GM19467 (cell line): Measurements from ENCODE around the gene FAM114A1.

Experiments used
- ATAC-seq: cut with Tn5 transposase; IDR thresholded peaks from one replicate; pipeline ENCODE4 v1.9.1; 2021; ENCODE audit warnings: mild to moderate bottlenecking, moderate library complexity; ENCODE audit not compliant: unreplicated experiment

The FAM114A1 gene

DNA sequence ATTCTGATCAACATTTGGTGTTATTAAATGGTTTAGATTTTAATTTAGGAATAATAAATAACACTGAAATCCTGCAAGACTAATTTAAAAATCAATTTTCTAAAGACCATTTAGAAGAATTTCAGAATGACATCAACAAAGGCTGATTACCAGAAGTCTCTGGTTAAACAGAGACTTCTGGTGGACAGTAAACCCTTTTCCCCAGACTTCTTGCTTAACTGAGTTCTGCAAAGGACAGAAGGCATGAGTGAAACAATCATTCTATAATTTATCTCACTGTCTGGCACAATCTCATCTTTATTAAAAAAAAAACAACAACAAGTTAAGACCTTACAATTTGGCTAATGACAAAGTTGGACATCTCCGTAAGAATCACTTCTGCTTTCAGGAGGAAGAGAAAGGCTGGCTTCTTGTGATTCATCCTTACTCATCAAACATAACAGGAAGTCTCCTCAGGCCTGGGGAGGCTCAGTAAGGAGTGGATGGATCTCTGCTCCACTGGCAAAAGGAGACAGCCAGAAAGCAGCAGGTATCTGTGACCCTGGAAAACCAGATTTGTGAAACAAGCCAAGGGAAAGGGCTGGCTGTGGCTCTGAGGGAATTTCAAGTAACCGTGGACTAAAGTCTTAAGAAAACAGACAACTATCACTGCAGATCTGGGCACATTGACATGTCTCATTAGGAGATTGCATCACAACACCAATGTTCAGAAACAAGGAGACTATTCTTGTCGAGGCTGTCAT is 10.1 kb upstream of the FAM114A1 start:
- ATAC-seq, result peak; percentile 45

GRCh38 chr4:38858097-38858420 is 9.5 kb upstream of the FAM114A1 start:
- ATAC-seq, result no peak

GRCh38 chr4:38859501-38859900 is 8.1 kb upstream of the FAM114A1 start:
- ATAC-seq, result no peak

- peak; percentile 55 for ATAC-seq
These were observed 6.7 kb upstream of the FAM114A1 start for GRCh38 chr4:38860788-38861424.

GRCh38 chr4:38861791-38862190 is 5.8 kb upstream of the FAM114A1 start:
- ATAC-seq, result no peak

GRCh38 chr4:38865445-38865844 is 2.2 kb upstream of the FAM114A1 start:
- ATAC-seq, result no peak

DNA sequence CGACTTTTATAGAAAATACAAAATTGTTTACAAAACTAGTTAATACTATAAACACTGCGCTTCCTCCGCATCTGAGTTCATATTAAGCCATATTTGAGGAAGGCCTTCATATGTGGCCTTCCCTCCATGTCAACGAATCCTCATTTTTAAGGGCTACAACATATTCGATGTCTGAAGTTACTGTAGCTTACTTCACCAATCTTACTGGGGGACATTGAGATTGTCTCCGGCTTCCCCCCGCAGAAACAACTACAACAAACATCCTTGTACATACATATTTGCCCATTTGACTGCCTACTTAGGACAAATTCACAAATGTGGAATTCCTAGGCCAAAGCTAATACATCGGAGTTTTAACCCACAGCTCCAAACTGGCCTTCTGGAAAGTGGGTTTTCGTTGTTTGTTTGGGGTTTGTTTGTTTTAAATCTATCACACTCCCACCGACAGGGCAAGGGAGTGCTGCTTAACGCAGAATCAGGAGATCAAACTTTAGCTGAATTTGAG is 581 bp upstream of the FAM114A1 start:
- no peak for ATAC-seq

GRCh38 chr4:38868059-38868960 is 704 bp downstream of the FAM114A1 start:
- no peak for ATAC-seq

- no peak for ATAC-seq
These were observed 1.9 kb downstream of the FAM114A1 start for GRCh38 chr4:38869511-38869910.

DNA sequence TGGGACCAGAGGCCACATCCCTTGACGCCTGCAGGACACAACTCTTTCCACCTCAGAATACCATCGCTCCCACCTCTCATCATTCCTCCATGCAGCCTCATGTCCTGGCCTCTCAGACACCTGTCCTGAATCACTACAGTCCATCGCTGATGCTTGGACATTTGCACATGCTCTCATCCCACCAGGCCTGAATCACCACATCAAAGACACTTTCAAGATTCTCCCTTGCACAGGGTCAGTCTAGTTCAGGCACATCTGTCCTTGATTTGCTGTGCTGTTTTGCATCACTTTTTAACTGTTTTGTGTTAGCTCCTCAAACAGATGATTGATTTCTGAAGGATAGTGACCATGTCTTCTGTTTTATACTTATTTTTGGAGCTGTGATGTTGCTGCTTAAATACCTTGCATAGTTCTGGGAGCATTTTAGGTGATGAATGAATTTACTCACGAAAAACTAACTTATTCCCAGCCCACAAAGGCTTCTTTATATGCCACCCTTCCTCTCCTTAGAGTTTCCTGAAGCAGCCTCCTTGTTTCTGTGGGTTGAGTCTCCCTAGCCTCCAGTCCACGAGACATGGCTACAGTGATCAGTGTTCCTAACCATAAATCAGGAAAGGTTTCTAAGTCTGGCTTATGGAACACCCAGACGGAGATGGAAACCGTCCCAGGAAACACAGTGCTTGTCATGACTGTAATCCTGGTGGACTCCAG is 2.6 kb downstream of the FAM114A1 start:
- no peak for ATAC-seq

- no peak for ATAC-seq
These were observed 4.0 kb downstream of the FAM114A1 start for GRCh38 chr4:38871593-38871992.

GRCh38 chr4:38872620-38873019 is 5.0 kb downstream of the FAM114A1 start:
- no peak for ATAC-seq

DNA sequence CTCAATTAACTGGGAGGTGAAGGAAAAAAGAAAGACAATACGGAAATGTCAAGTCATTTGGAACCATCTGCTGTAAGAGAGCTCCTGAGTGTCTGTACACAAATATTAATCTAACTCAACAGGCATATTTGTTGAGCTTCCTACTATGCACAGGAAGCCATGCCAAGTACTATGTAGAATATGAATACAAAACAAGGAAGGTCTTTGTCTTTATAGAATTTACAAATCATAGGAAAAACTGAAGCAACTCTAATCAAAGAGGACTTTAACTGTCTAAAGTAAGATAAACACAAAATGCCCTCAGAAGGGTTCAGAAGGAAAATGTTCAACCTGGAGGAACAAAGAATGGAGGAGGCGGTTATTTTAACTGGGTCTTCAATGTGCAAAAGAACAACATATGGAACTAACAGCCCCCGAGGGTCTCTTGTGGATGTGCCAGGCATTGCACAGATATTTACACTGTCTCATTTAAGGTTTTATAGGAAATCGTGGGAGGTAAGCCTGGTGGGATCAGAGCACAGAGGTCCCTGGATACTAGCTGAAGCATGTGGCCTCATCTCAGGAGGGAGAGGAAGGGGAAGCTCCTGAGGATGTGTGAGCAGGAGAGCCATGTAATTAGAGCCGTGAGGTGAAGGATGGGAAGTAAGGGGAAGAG is 5.8 kb downstream of the FAM114A1 start:
- ATAC-seq, result no peak

GRCh38 chr4:38876636-38877035 is 9.0 kb downstream of the FAM114A1 start:
- no peak for ATAC-seq

GRCh38 chr4:38884254-38884653 is 16.6 kb downstream of the FAM114A1 start:
- ATAC-seq, result no peak

DNA sequence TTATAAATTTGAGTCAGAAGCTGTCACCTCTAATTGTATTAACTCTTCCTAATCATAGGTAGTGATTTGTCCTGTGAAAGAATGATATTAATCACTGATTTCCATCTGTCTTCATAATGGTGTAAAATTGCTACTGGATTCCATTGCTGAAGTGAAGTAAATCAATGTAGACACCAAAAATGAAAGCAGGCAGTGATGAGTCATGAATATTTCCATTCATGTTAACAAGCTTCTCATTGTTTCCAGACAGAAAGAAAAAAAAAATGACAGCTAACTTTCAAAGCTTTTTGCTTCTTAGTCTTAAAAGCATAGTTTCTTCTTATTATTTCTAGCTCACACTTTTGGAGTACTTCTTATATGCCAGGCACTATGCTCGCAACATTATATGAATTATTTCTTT is 21.5 kb downstream of the FAM114A1 start:
- no peak for ATAC-seq

GRCh38 chr4:38891051-38891983 is 23.7 kb downstream of the FAM114A1 start:
- ATAC-seq, result no peak

- no peak for ATAC-seq
These were observed 26.8 kb downstream of the FAM114A1 start for GRCh38 chr4:38894322-38894982.

- ATAC-seq, result no peak
These were observed 29.3 kb downstream of the FAM114A1 start for GRCh38 chr4:38896940-38897339.
